ENCODE measurements around the gene EMC6. TPM values are rescaled to one million over a fixed set of nuclear protein-coding genes. Genes with fewer than 3 reads are reported as not detected.

The EMC6 gene
- total and polyA plus RNA-seq, 2 of the 4 experiments (the other 2 are of a cell fraction): 10.9 to 80.5 TPM

DNA sequence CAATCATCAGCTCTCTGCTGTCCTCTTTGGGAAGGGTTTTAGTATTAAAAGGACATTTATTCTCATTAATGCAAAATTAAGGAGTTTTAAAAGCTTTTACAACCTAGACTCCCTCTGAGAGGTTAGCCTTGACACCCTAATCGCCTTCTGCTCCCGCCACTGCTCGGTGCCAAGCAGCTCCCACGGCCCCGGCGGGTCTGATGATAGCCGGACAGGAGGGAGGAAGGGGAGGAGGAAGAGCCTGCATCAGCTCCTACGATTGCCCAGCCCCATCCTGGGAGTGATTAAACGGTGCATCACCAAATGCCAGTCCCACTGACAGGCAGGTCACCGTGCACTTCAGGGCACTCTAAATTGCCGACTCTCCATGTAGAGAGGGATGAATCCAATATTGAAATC is 40.8 kb upstream of the EMC6 start:
- no peaks in the 10 kb centered on the region for H3K9me1 ChIP-seq (ENCODE audit: insufficient read depth, low read length)
- H4K5ac ChIP-seq (ENCODE audit: low read depth, low read length): no peak overlapping the region
- no peak overlapping the region for H2BK5ac ChIP-seq (ENCODE audit: low read depth, low read length, poor library complexity, severe bottlenecking)
- ChIA-PET POLR2A (ENCODE audit: unreplicated experiment) (no interaction called here), CTCF (no interaction called here)
- H2AK5ac ChIP-seq (ENCODE audit: low read depth, low read length): no peak overlapping the region
- in situ Hi-C loops (cut with MboI; ENCODE audit: low sequenced_read_pairs) (no loop called here), intact Hi-C loops (cut with micrococcal nuclease) (no loop called here), dilution Hi-C loops (cut with HindIII; ENCODE audit: low sequenced_read_pairs, unreplicated experiment) (no loop called here)
- no peak overlapping the region for H3K56ac ChIP-seq (ENCODE audit: extremely low read depth, insufficient read depth, low read length)
- DNase-seq (no peak), ATAC-seq (ENCODE audit: low read depth) (no peak)
- no peak overlapping the region for H2BK20ac ChIP-seq (ENCODE audit: low read depth, low read length)
- no peak overlapping the region for H4K91ac ChIP-seq (ENCODE audit: insufficient read depth, low read depth, low read length)
- H3K9me3 ChIP-seq (ENCODE audit: control insufficient read depth, insufficient read depth, low read length): no peaks in the 10 kb centered on the region
- H3K4ac ChIP-seq (ENCODE audit: low read depth, low read length): no peak overlapping the region
- no peaks in the 10 kb centered on the region; the same call in 1 of the 2 replicates for H4K20me1 ChIP-seq (ENCODE audit: insufficient read depth, low read length)
- no peak overlapping the region for H4K8ac ChIP-seq (ENCODE audit: low read depth in 2 of 2, low read length in 2 of 2)
- no peak overlapping the region for H3K27ac ChIP-seq (ENCODE audit: insufficient read depth, low read length)
- no peak overlapping the region for H2BK15ac ChIP-seq (ENCODE audit: low read depth, low read length)
- H2AFZ ChIP-seq (replicated peaks; ENCODE audit: low read length, poor library complexity): no peak overlapping the region
- H3K27me3 ChIP-seq (ENCODE audit: control insufficient read depth, insufficient read depth, low read length): no peaks in the 10 kb centered on the region
- H3K14ac ChIP-seq (replicated peaks; ENCODE audit: low read depth, low read length): no peak overlapping the region
- no peak for TF ChIP-seq MXI1 (IDR thresholded peaks at IDR 0.05; ENCODE audit: borderline replicate concordance, low read depth, low read length)
- no peak for TF ChIP-seq RFX5 (IDR thresholded peaks at IDR 0.05; ENCODE audit: low read depth, low read length)
- TF ChIP-seq NFE2L2 (IDR thresholded peaks at IDR 0.05; ENCODE audit: low read depth, low read length): no peak
- TF ChIP-seq MAZ (IDR thresholded peaks at IDR 0.05; ENCODE audit: borderline replicate concordance, low read depth, low read length): no peak
- TF ChIP-seq CEBPB (IDR thresholded peaks at IDR 0.05; ENCODE audit: low read depth, low read length): no peak
- no peak for TF ChIP-seq MAFK (IDR thresholded peaks at IDR 0.05; ENCODE audit: low read depth, low read length)
- no peak for TF ChIP-seq SMC3 (IDR thresholded peaks at IDR 0.05; ENCODE audit: low read depth, low read length)
- TF ChIP-seq, protein P1, sequence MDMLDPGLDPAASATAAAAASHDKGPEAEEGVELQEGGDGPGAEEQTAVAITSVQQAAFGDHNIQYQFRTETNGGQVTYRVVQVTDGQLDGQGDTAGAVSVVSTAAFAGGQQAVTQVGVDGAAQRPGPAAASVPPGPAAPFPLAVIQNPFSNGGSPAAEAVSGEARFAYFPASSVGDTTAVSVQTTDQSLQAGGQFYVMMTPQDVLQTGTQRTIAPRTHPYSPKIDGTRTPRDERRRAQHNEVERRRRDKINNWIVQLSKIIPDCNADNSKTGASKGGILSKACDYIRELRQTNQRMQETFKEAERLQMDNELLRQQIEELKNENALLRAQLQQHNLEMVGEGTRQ (IDR thresholded peaks at IDR 0.05; ENCODE audit: low read depth, low read length): no peak
- no peak for TF ChIP-seq RAD21 (IDR thresholded peaks at IDR 0.05; ENCODE audit: low read length)
- TF ChIP-seq FOS (IDR thresholded peaks at IDR 0.05; ENCODE audit: low read depth, low read length): no peak
- TF ChIP-seq, protein P2, sequence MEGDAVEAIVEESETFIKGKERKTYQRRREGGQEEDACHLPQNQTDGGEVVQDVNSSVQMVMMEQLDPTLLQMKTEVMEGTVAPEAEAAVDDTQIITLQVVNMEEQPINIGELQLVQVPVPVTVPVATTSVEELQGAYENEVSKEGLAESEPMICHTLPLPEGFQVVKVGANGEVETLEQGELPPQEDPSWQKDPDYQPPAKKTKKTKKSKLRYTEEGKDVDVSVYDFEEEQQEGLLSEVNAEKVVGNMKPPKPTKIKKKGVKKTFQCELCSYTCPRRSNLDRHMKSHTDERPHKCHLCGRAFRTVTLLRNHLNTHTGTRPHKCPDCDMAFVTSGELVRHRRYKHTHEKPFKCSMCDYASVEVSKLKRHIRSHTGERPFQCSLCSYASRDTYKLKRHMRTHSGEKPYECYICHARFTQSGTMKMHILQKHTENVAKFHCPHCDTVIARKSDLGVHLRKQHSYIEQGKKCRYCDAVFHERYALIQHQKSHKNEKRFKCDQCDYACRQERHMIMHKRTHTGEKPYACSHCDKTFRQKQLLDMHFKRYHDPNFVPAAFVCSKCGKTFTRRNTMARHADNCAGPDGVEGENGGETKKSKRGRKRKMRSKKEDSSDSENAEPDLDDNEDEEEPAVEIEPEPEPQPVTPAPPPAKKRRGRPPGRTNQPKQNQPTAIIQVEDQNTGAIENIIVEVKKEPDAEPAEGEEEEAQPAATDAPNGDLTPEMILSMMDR (conservative IDR thresholded peaks at IDR 0.05; ENCODE audit: low read depth, low read length): no peak
- no peak for TF ChIP-seq CHD1 (IDR thresholded peaks at IDR 0.05; ENCODE audit: low read depth, low read length)
- no peak overlapping the region for H3K23ac ChIP-seq (ENCODE audit: low read depth, low read length)
- BruUV-seq (replicated peaks): no TSS peak
- no peak overlapping the region for H2AK9ac ChIP-seq (replicated peaks; ENCODE audit: low read depth, low read length, poor library complexity)
- no peak overlapping the region for H3K4me3 ChIP-seq (ENCODE audit: insufficient read depth, low read depth, low read length)
- H3K4me1 ChIP-seq (ENCODE audit: control insufficient read depth, insufficient read depth, low read length): no peaks in the 10 kb centered on the region
- no peak overlapping the region for H2BK120ac ChIP-seq (ENCODE audit: low read depth, low read length)
- no peak overlapping the region for H3K9ac ChIP-seq (ENCODE audit: low read depth, low read length)
- no peak overlapping the region for H3K18ac ChIP-seq (ENCODE audit: low read depth, low read length)
- H3K4me2 ChIP-seq (ENCODE audit: low read depth, low read length): no peak overlapping the region
- peaks cover 3 to 15% of the 10 kb centered on the region in 2 experiments; a peak in 3 of 4 replicates for H3K79me1 ChIP-seq (ENCODE audit: low read depth in 1 of 2, low read length in 2 of 2)
- H3K36me3 ChIP-seq (ENCODE audit: control insufficient read depth, insufficient read depth, low read length): peaks cover 41% of the 10 kb centered on the region
- no CpG with 5 or more reads among the region's 11 CpGs for WGBS, 2 experiments (ENCODE audit: extremely low coverage in 2 of 2, insufficient read length in 1 of 2)
